NB4 (cell line): ENCODE data around the gene AMOTL1.

ENCODE experiments used
- MYC ChIP-seq: IDR thresholded peaks from 2 replicates; pipeline ENCODE4 v1.6.1; 2011; ENCODE audit warnings: low read depth, low read length
- POLR2A ChIP-seq: IDR thresholded peaks from 2 replicates; pipeline ENCODE4 v1.6.1; 2011; ENCODE audit warnings: mild to moderate bottlenecking; ENCODE audit not compliant: insufficient read length; ENCODE audit errors: extremely low read depth
- TF ChIP-seq, protein P1 (sequence below): IDR thresholded peaks from one replicate; pipeline ENCODE4 v1.5.1; 2012; ENCODE audit warnings: low read depth, low read length

DNA sequence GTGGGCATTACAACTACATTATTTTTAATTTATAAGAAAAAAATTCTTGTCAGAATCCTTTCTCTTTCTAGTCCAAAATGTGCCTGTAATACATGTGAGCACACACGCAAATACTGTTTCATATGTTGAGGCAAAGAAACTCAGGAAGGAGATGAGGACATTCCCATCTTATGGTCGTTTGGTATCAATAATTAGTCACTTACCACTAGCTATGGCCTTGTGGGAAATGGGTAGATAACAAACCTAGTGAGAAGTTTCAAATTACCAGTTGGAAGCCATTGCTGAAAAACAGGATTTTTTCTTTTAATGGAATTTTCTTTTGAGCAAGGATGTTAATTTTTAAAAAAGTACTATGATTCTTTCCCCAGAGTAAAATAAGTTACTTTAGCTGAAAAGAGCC, 25.7 kb downstream of the AMOTL1 start:
- TF ChIP-seq POLR2A: no peak
- TF ChIP-seq, protein P1, sequence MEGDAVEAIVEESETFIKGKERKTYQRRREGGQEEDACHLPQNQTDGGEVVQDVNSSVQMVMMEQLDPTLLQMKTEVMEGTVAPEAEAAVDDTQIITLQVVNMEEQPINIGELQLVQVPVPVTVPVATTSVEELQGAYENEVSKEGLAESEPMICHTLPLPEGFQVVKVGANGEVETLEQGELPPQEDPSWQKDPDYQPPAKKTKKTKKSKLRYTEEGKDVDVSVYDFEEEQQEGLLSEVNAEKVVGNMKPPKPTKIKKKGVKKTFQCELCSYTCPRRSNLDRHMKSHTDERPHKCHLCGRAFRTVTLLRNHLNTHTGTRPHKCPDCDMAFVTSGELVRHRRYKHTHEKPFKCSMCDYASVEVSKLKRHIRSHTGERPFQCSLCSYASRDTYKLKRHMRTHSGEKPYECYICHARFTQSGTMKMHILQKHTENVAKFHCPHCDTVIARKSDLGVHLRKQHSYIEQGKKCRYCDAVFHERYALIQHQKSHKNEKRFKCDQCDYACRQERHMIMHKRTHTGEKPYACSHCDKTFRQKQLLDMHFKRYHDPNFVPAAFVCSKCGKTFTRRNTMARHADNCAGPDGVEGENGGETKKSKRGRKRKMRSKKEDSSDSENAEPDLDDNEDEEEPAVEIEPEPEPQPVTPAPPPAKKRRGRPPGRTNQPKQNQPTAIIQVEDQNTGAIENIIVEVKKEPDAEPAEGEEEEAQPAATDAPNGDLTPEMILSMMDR: no peak
- TF ChIP-seq MYC: no peak
